Islet of Langerhans (tissue), 1 donor: Measurements from ENCODE around the gene TNS1.

Experiments used
- FAIRE-seq: peaks from one replicate; lab custom pipeline; 2011; peaks lifted over from hg19 to GRCh38; lab: Jason Lieb, UNC

TNS1 gene

DNA sequence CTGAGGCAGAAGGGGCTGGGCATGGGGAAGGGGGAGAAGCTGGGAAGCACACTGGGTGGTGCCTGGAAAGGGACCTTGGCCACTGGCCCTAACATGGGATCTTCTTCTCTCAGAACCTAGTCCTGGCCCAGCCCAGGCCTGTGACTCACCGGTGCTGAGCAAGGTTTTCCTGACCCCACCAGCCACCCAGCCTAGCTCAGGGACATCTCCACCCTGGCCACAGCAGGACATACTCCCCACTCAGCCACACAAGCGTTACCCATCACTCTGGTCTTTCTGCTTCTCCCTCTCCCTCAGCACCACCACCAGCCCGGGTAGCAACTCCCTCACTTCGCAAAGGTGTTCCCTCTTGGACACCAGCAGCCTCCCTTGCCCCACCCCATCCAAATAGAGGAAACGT lies 22.8 kb downstream of the TNS1 start:
- no peak for FAIRE-seq

DNA sequence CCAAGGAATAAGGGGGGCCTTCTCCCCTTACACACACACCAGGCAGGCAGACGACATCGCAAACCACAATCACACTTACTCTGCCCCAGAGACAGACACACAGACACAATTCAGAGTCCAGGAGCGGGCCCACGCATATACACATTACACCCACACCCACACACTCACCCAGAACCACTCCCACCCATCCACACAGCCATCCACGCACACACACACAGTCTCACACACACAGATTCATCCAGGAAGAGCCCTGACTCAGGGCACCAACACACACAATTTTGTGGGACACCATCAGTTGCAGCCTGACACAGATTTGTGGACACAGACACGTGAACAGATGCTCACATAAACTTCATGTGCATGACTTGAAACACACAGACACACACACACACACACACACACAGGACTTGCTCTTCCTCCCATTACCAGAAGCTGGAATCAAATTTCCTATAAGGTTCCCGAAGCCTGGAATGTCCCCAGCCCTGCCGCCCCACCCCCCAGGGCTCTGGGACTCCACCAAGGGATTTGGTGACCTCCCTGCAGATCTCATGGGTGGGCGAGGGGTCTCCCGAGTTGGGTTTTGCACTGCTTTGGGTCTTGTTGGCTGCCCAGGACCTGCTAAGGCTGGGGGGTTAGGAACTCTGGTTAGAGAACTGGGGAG lies 23.5 kb downstream of the TNS1 start:
- FAIRE-seq: no peak

DNA sequence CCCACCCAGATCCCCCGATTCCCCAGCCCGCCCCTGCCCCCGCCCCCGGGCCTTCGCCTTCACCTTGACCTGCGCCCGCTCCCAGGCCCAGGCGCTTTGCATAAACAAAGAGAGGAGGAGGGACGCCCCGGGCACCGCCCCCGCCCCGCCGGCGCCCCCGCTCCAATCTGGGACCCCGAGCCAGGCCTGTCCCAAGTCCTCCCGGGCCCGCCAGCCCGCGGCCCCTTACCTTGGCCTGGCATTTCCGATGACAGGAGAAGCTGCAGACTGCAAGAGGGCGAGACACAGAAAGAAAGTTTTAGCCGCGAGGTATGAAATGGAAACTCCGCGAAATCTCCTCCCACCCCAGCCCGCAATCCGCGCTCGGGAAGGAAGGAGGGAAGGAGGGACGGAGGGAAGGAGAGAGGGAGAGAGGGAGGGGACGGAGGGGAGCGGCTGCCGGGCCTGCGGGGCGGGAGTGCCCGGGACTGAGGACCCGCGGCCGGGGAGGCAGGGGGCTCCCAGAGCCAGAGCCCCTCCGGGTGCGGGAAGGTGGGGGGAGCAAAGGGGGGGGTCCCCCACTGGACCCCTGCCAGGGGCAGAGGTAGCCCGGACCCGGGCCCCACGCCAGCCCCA lies 24.2 kb downstream of the TNS1 start:
- FAIRE-seq: no peak

DNA sequence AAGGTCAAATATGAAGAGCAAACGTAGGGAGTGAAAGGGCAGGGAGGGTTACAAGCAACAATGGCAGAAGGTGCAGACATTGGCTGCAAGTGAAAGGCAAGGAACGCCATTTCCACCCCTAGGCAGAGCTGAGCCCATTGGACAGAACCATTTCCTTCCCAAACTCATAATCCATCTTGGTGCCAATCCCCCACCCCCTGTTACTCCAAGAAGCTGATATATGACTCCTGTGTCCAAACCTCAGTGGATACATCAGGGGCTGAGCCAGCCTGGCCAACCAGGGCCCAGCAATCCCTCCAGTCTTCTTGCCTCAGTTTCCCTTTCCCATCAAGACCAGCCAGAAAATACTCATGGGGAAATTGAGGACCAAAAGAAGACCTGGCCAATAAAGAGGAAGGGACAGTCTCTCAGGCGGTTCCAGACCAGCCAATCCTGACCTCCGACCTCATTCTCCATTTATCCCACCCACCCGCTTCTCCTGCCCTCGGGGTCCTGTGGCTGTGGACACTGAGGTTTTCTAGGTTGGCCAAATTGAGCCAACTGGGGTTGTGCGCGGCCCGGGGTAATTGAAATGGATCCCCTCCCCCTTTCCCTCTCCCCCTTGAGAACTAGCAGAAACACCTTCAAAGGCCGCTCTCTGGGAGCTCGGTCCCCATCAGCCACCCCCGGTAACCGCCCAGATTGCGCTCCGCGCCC lies 24.8 kb downstream of the TNS1 start:
- FAIRE-seq: no peak

DNA sequence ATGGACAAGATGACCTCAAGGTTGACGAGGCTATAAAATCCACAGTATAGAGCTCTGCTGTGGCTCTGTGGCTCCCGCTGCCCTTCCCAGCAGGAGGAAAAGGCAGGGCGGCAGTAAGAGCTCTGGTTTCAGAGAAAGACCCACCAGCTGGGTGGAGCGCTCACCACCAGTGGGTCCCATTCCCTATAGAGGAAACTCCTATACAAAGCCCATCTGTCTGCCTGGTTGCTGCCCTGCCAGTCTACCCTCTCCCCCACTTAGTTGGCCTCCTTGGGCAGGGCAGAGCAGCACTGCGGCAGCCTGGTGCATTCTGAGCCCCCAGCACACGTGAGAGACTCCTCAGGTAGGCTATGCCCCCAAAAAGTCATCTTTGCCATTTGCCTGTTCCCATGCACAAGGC lies 26.5 kb downstream of the TNS1 start:
- no peak for FAIRE-seq

DNA sequence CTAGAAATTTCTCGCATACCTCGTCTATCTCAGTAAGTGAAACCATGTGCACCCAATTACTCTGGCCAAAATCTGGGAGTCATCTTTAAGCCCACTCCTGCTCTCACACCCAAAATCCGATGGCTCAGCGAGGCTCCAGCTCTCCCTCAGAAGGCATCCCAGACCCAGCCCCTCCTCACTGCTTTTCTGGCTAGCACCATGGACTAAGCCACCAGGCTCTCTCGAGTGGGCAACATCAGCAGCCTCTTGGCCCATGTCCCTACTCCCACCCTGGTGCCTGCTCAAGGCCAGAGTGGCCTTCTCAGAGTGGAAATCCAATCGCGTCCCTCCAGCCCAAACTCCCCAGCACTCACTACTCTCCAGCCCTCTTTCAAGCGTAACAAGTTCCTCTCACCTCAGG lies 27.2 kb downstream of the TNS1 start:
- FAIRE-seq: no peak

DNA sequence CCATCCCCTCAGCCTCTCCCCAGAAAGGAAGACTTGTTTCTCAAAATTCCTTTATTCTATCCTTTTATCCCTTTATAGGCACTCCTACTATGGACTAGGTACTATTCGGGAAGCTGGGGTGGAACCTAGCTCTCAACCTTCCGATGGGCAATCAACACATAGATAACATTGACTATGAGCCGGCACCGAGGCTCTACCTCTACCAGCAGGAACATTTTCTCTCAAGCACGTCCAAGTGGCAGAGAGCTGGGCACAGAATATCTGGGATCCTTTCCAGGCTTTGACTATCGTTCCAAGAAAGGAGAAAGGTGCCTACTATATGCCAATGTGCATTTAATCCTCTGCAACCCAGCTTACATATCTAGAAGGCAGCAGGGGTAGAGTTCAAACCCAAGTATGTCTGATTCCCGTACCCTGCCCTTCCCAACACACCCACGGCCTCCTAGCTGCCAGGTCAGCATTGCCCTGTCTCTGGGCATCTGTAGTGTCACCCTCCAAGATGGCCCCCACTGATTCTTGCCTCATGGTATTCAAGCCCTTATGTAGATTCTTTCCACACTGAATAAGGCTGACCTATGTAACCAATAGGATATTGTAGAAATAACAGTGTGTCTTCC lies 28.3 kb downstream of the TNS1 start:
- no peak for FAIRE-seq

DNA sequence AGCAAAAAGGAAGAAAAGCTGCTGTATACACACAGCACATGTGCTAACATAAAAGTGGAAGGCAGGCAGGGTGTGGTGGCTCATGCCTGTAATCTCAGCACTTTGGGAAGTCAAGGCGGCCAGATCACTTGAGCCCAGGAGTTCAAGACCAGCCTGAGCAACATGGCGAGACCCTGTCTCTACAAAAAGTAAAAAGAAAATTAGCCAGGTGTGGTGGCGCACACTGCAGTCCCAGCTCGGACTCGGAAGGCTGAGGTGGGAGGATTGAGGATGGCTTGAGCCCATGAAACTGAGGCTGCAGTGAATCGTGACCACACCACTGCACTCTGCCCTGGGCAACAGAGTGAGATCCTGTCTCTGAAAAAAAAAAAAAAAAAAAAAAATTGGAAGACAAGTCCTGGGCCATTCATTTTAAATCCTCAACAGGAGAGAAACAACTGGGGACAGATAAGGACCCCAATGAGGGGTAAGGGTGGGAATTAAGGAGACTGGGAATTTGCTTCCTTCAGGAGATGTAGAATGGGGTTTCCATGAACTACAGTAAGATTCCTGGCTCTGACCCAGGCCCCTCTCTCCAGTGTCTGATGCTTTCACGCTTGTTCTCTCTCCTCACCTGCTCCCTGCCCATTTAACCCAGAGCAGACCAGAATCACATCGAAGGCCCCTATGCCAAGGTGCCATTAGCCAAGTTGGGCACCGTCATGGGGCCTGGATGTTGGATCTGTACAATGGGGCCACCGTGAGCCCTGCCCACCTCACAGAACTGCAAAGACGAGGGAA lies 29.6 kb downstream of the TNS1 start:
- no peak for FAIRE-seq

DNA sequence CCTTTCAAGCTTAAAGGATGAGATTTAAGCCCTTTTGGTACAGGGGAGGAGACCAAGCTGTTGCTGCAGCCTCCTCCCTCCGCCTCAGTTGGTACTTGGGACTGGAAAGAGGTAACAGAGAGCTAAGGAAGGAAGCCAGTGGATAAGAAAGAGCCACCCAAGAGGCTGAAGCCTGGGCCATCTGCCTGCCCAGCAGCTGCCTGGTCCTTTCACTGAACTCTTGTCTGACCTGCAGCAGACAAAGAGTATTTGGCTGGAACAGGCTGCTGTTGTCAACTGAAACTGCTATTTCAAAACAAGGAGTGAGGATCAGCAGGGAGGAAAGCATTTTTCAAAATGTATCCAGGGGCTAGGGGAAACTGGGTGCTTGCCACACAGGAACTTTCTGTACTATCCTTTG lies 30.3 kb downstream of the TNS1 start:
- no peak for FAIRE-seq

DNA sequence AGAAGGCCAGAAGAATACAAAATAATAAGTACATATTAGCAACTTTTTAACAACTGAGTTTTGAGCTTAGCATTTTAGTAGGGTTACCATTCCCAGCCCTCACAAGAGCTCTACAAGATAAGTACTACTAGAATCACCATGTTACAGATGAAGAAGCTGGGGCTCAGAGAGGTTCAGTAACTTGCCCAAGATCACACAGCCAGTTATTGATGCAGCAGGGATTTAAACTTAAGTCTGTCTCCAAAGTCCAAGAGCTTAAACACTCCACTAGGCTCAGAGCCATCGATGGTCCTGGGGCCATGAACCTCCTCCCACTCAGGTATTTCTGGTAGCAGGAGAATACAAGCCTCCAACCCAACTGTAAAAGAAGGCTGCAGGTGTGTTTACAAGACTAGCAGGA lies 30.8 kb downstream of the TNS1 start:
- FAIRE-seq: no peak

DNA sequence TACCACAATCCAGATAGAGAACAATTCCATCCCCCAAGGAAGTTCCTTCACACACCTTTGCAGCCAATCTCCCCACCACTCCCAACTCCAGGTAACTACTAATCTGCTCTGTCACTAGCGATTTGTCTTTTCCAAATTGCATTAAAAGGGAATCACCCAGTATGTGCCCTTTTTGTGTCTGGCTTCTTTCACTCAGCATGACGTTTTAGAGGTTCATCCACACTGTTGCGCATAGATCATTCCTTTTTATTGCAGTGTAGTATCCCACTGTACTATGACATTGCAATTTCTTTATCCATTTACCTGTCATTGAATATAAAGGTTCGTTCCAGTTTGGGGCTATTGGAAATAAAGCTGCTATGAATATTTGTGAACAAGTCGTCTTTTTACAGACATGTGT lies 31.6 kb downstream of the TNS1 start:
- no peak for FAIRE-seq

DNA sequence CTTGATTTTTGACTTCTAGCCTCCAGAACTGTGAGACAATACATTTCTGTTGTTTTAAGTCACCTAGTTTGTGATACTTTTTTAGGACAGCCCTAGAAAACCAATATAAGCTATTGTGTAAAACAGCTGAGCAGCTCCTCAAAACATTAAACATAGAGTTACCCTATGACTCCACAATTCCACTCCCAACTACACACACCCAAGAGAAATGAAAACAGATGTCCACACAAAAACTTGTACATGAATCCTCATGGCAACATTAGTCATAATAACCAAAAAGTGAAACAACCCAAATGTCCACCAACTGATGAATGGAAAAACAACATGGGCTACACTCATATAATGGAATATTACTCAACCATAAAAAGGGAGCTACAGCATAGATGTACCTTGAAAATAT lies 32.6 kb downstream of the TNS1 start:
- FAIRE-seq: no peak

DNA sequence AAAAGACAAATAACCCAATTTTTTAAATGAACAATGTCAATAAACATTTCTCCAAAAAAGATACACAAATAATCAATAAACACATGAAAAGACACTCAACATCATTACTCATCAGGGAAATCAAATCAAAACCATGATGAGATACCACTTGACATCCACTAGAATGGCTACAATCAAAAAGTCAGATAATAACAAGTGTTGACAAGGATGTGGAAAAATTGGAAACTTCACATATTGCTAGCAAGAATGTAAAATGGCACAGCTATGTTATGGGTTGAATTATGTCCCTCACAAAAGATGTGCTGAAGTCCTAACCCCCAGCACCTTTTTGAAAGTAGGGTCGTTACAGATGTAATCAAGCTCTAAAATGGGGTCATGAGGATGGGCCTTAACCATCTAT lies 33.2 kb downstream of the TNS1 start:
- peak; percentile 49 for FAIRE-seq

DNA sequence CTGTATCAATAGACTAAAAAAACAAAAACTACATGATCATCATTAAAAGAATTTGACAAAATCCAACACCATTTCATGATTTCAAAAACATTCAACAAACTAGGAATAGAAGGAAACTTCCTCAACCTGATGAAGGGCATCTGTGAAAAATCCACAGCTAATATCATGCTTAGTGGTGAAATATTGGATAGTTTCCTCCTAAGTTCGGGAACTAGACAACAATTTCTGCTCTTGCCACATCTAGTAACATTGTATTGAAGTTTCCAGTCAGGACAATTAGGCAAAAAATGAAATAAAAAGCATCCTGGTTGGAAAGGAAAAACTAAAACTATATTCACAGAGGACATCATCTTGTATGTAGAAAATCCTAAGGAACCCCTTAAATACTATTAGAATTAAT lies 34.8 kb downstream of the TNS1 start:
- no peak for FAIRE-seq

DNA sequence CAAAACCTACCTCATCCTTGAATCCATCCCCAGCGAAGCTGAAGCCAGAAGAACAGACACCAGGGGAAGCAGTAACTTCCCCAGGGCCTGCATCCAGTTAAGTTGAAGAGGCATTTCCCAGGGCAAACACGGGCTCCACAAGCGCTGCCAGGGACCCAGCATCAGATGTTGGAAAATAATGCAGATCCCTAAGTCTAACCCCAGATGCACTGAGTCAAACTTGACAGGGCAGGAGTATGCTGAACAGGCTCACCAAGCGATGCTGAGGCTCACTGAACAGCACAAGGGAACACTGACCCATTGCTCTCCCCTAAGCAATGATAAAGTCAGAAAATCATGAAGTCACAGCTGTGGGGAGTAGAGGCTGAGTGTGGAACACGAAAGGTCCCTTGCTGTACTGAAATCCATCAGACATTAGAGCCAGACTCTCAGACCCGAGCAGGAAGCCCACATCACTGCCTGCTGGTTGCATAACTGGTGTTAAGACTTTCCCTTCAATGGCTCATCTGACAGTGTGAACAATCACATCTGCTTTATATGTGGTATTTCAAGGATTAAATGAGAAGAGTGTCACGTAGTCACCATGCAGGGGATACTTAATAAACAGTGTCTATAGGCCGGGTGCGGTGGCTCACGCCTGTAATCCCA lies 36.2 kb downstream of the TNS1 start:
- no peak for FAIRE-seq

DNA sequence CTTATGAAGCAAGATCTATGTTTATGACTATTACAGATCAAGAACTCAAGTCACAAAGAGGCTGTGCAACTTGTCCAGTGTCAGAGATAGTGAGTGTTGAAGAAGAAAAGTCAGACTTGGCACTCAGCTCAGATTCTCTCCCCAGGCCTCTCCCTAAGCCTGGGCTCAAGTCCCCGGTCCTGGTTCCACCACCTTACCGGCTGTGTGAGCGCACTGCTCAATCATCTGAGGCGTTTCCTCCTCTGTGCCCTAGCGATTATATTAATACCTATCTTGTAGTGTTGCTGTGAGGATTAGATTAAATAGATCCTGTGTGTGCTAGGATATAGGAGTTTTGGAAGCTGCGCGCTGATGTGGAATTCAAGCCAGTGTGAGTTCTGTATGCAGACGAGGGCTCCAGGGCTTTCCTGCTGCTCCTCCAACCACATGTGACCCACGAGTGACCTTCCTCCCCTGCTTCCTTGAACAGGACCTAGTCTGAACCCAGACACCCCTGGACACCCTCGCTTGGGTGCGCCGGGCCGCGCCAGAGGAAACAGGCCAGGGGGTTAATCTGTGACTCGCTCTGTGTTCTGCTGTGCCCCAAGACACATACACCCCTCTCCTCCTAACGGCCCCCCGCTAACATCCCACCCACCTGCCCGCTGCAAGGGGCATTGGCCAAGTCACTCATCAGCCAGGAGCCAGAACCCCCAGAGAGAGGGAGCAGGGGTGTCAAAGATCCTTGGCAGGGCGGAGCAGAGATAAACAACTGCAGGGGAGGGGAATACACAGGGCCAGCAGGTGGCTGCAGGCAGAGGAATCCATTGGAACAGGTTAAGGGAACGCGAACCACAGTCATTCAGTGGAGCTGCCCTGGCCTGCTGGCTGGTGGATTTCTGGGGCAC lies 38.3 kb downstream of the TNS1 start:
- no peak for FAIRE-seq

DNA sequence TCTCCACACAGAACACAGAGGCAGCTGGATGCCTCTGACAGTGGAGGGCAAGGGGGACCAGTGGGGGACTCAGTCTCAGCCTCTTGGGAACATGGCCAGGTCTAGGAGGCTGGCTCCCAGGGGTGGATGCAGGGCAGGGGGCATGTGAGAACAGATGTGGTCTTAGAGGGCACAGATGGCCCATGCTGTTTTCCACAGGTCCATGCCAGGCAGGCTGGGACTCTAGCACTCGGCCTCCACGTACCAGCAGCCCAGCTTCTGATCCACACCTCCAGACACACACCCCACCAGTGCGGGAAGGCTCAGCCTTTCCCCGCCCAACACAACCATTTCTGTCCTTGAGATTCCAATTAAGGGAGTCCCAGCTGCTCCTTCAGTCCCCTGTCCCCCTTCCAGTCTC lies 42.4 kb downstream of the TNS1 start:
- FAIRE-seq: no peak

DNA sequence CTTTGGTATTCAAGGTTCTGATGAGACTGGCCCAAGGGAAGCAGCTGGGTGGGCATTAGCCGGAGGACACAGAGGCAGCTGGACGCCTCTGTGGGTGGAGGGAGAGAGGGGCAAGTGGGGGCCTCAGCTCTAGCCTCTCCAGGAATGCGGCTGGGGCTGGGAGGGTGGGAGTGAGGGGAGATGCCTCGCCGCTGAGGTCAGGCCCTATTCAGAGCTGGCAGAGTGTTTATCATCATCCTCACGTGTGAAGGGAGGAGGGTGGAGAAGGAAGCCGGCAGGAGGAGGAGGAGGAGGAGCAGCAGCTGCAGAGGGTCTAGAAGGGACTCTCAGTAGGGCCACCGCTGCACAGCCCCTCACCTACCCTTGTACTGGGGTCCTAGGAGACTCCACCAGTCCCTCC lies 43.1 kb downstream of the TNS1 start:
- no peak for FAIRE-seq

DNA sequence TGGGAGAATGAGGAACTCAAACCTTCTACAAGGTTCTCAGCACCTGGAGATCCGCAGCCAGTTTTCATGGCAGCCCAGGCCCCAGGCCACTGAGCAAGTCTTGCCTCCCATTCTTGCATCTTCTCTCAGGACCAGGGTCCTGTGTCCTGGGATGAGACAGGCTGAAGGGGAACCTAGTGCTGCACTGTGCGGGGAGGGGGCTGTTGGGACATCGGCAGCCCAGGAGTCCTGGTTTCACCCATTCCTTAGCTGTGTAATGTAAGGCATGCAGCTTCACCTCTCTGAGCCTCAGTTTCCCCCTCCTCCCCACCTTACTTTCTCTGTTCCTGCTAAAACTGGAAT lies 43.9 kb downstream of the TNS1 start:
- no peak for FAIRE-seq

DNA sequence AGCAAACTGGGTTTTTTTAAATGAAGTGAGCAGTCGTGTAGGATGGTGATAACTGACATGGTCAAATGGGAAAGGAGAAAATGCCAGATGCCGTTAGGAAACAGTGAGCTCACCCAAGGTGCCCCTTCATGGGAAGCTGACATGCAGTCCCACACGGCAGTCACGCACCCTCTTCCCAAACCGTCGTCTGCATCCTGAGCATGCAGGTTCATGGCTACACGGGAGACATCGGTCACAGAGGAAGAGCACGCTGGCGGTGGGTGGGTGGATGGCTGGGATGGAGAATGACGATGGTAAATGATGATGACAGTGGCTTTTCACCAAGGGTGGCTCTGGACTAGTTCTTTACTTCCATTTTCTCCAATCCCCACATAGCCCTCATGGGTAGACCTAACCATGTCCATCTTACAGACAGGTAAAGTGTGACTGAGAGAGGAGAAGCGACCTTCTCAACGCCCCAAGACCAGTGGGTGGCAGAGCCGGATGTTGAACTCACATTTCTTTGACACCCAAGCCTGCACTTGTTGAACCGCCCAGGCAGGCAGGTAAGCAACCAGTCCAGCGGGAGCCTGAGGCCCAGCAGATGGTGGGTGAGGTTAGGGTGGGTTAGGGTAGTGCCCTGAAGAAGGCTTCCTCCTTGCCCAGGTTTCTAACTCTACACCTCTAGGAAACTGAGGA lies 44.5 kb downstream of the TNS1 start:
- FAIRE-seq: no peak
